IPS DF 6.9 (cell line): ENCODE measurements around the gene SDF2L1.
"Not testable (repeated sequence)": the region's sequence is repeated elsewhere in the genome, so short reads cannot be mapped to it uniquely, and the experiment has no call there.

Experiments
- DNase-seq: peaks from one replicate; pipeline ENCODE4 v3.0.0-alpha.2; 2013; ENCODE audit warnings: low read depth, low spot score
- H3K27ac ChIP-seq: one replicate; pipeline ENCODE4 v1.5.1; 2013; ENCODE audit warnings: low read length, control low read depth
- H3K27me3 ChIP-seq: 2 replicates; pipeline ENCODE4 v1.6.1; 2013; ENCODE audit warnings: mild to moderate bottlenecking, low read length; ENCODE audit not compliant: control insufficient read depth, insufficient read depth
- H3K36me3 ChIP-seq: 2 replicates; pipeline ENCODE4 v1.6.1; 2013; ENCODE audit warnings: low read length; ENCODE audit not compliant: control insufficient read depth, insufficient read depth
- H3K4me1 ChIP-seq: 2 replicates; pipeline ENCODE4 v1.6.1; 2013; ENCODE audit warnings: low read length; ENCODE audit not compliant: control insufficient read depth, insufficient read depth
- H3K4me3 ChIP-seq: 2 replicates; pipeline ENCODE4 v1.5.1; 2013; ENCODE audit warnings: mild to moderate bottlenecking, low read length
- H3K9me3 ChIP-seq: 2 replicates; pipeline ENCODE4 v1.6.1; 2013; ENCODE audit warnings: low read length, inconsistent platforms; ENCODE audit not compliant: control insufficient read depth, insufficient read depth
- WGBS: extraction: QIAGEN DNeasy Blood & Tissue Kit; methylation state at CpG from one replicate; pipeline ENCODE4 v1.1.7; 2013; ENCODE audit warnings: mixed read lengths, missing lambda C conversion rate; ENCODE audit not compliant: insufficient read length, insufficient coverage; 5-methylcytosine and 5-hydroxymethylcytosine counted together

Gene SDF2L1

GRCh38 chr22:21687685-21688259 lies 45.7 kb downstream of the SDF2L1 start:
- WGBS, result no CpG with 5 or more reads among the region's 11 CpGs
- H3K36me3 ChIP-seq, result peaks cover 5% of the 10 kb centered on the region
- no peak for DNase-seq
- H3K27ac ChIP-seq, result no peak overlapping the region
- no peaks in the 10 kb centered on the region for H3K9me3 ChIP-seq
- no peaks in the 10 kb centered on the region; the same call in 1 of the 2 replicates for H3K4me1 ChIP-seq
- H3K4me3 ChIP-seq, result no peak overlapping the region
- no peaks in the 10 kb centered on the region for H3K27me3 ChIP-seq

- peaks cover 3% of the 10 kb centered on the region for H3K36me3 ChIP-seq
- H3K27ac ChIP-seq, result no peak overlapping the region
- whole genome bisulfite sequencing, result no CpG with 5 or more reads among the region's 6 CpGs
These were observed 46.2 kb downstream of the SDF2L1 start for GRCh38 chr22:21688341-21688705.

GRCh38 chr22:21688706-21689381 lies 46.7 kb downstream of the SDF2L1 start:
- Histone ChIP-seq H3K4me1 (no peaks in the 10 kb centered on the region), H3K9me3 (no peaks in the 10 kb centered on the region), H3K27me3 (no peaks in the 10 kb centered on the region), H3K27ac (no peak overlapping the region), H3K4me3 (no peak overlapping the region), H3K36me3 (peaks cover 9% of the 10 kb centered on the region)
- WGBS, result no CpG with 5 or more reads among the region's 20 CpGs
- no peak for DNase-seq

More at GRCh38 chr22:21688341-21688705, 46.2 kb downstream of the SDF2L1 start:
- DNase-seq, result no peak
- H3K27me3 ChIP-seq, result no peaks in the 10 kb centered on the region
- H3K4me3 ChIP-seq, result no peak overlapping the region
- H3K4me1 ChIP-seq, result no peaks in the 10 kb centered on the region
- no peaks in the 10 kb centered on the region for H3K9me3 ChIP-seq

- Histone ChIP-seq H3K4me1 (no peaks in the 10 kb centered on the region), H3K9me3 (no peaks in the 10 kb centered on the region), H3K27ac (no peak overlapping the region), H3K4me3 (no peak overlapping the region), H3K27me3 (no peaks in the 10 kb centered on the region), H3K36me3 (peaks cover 14% of the 10 kb centered on the region)
- WGBS, result no CpG with 5 or more reads among the region's 5 CpGs
- no peak for DNase-seq
These were observed 48.3 kb downstream of the SDF2L1 start for GRCh38 chr22:21690401-21690801.

GRCh38 chr22:21691816-21692215 lies 49.7 kb downstream of the SDF2L1 start:
- Histone ChIP-seq H3K36me3 (peaks cover 15% of the 10 kb centered on the region), H3K4me3 (no peak overlapping the region), H3K9me3 (no peaks in the 10 kb centered on the region), H3K4me1 (no peaks in the 10 kb centered on the region), H3K27ac (no peak overlapping the region), H3K27me3 (no peaks in the 10 kb centered on the region)
- WGBS, result no CpG with 5 or more reads among the region's 16 CpGs
- DNase-seq, result no peak

- H3K36me3 ChIP-seq, result peaks cover 23% of the 10 kb centered on the region
- WGBS, result no CpG with 5 or more reads among the region's 9 CpGs
- not testable (repeated sequence) for H3K9me3 ChIP-seq, H3K27me3 ChIP-seq, H3K4me1 ChIP-seq, DNase-seq, H3K27ac ChIP-seq, H3K4me3 ChIP-seq
These were observed 50.8 kb downstream of the SDF2L1 start for GRCh38 chr22:21692856-21693255.

GRCh38 chr22:21693333-21693998 lies 51.4 kb downstream of the SDF2L1 start:
- peaks cover 23% of the 10 kb centered on the region for H3K36me3 ChIP-seq
- DNase-seq, result no peak
- H3K27me3 ChIP-seq, result no peaks in the 10 kb centered on the region
- WGBS, result no CpG with 5 or more reads among the region's 14 CpGs
- H3K9me3 ChIP-seq, result no peaks in the 10 kb centered on the region
- no peak overlapping the region for H3K27ac ChIP-seq
- no peak overlapping the region for H3K4me3 ChIP-seq
- H3K4me1 ChIP-seq, result no peaks in the 10 kb centered on the region
